CD4-positive, alpha-beta T cell treated with Interleukin-4 for 4 hours (primary cell): Measurements from ENCODE around the gene TEX48.

ENCODE experiments used
- DNase-seq: peaks from one replicate; pipeline ENCODE4 v3.0.0-alpha.2; 2020

The TEX48 gene, protein sequence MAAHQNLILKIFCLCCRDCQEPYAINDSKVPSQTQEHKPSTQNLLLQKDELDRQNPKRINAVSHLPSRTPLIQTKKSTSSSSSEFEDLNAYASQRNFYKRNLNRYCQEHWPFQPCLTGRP

DNA sequence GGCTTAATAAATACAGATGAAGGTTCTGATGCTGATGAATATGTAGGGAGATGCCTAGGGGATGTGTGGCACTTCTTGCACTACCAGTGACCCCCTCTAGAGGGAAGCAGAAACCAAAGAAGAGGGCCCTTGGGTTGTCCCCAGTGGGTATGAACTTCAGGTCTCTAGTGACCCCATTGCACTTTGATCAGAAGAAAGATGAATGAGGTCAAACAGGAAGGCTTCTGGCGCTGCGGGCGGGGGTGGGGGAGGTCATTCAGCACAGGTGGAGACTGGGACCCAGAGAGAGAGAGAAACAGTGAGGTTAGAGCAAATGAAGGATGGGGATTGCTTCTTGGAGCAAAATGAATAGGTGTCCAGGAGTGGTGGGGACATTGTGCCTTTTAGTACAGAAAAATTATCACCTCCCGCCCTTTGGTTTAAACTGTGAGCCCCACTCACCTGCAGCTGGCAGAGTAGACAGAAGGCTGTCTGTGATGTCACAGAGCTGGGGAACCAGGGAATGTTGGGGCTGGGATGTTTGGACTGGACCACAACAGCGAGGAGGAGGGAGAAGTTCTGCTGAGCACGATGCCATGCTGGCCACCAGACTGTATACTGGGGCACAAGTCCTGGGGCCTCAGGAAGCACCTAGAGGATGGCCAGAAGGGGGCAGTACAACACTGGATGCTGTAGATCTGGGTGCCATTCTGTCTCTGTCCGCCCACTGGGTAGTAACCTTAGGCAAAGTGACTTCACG lies at the start of gene TEX48:
TSS of gene TEX48 (minus strand) at position 599 of the 739 bp plus-strand sequence. CDS start 10,469 bp downstream, outside the sequence.
- DNase-seq: peak; percentile 84

DNA sequence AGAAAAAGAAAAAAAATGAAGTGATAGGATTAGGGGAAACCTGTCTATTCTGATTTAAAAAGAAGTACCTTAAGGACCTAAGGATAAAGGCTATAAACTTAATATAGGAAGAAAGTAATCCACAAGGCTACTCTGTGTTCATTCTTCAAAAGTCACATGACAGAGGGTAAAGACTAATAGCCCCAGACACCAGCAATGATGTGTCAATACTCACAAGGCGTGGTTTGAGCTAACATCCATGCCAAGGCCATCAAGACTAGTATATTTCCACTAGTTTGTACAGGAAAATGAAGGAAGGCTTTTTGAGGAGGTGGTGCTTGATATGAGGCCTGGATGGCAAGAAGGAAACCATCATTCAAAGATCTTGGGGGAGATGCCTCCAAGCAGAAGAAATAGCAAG lies 49.7 kb upstream of the TEX48 start:
- DNase-seq: no peak

DNA sequence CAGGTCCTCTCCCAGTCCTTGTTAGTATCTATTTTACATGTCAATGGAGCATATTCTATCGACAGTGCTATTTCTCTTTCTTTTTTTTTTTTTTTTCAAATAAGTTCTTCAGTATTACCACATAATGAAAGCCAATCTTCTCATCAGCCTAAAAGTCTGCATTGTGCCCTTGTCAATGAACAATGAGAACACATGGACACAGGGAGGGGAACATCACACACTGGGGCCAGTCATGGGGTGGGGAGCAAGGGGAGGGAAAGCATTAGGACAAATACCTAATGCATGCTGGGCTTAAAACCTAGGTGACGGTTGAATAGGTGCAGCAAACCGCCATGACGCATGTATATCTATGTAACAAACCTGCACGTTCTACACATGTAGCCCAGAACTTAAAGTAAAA lies 47.7 kb upstream of the TEX48 start:
- DNase-seq: no peak

DNA sequence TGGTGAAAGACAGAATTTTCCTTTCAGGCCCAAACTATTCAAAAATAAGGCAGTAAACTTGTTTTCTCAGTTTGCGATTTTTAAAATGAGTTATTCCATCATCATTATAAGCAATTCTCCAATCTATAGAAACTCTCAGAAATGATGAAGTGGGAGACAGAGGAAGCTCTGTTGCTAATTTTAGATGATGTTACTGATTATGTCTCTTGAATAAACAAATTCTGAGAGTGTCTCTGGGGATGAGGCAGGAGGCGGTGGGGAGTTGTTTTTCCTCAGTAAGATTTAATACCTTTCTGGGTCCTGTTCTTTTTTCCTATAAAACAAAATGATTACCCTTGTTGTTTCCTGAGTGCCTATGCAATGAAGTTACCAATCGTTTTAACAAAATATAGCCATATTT lies 43.9 kb upstream of the TEX48 start:
- DNase-seq: no peak

DNA sequence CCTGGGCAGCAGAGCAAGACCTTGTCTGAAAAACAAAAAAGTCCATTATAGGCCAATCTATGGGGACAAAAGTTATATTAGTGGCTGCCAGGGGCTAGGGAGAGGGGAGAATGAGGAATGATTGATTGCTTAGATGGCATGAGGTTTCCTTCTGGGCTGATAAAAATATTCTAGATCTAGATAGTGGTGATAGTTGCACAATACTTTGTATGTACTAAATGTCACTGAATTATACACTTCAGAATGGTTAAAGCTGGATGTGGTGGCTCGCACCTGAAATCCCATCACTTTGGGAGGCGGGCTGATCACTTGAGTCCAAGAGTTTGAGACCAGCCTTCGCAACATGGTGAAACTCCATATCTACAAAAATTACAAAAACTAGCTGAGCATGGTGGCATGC lies 42.8 kb upstream of the TEX48 start:
- no peak for DNase-seq

- no peak for DNase-seq
Measured at GRCh38 chr9:114723931-114724330, 41.9 kb upstream of the TEX48 start.

- no peak for DNase-seq
Measured at GRCh38 chr9:114722937-114723620, 41.1 kb upstream of the TEX48 start.

- no peak for DNase-seq
Measured at GRCh38 chr9:114722081-114722621, 40.2 kb upstream of the TEX48 start.

DNA sequence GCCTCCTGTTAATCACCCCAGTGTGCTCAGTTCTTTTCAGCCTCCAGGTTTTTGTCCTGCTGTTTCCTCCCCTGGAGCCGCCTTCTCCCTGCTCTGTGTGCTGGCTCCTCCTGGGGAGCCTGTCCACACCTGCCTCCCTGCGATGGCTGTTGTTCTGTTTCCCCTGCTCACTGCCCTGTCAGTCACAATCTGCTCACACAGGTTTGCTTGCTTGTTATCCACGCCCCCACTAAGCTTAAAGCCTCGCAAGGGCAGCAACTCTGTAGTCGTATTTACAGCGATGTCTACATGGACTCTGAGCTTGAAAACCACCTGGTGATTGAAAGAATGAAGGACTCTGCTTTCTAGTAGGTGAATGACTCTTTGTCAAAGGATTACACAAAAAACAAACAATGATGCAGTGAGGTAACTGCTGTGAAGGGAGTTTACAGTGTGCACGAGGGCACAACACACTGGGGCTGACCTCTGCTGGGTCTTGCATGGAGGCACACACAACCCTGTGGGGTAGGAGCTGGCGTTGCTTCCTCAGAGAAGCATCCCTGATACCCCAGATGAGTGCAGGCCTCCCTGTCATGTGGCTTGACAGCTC lies 39.6 kb upstream of the TEX48 start:
- no peak for DNase-seq

DNA sequence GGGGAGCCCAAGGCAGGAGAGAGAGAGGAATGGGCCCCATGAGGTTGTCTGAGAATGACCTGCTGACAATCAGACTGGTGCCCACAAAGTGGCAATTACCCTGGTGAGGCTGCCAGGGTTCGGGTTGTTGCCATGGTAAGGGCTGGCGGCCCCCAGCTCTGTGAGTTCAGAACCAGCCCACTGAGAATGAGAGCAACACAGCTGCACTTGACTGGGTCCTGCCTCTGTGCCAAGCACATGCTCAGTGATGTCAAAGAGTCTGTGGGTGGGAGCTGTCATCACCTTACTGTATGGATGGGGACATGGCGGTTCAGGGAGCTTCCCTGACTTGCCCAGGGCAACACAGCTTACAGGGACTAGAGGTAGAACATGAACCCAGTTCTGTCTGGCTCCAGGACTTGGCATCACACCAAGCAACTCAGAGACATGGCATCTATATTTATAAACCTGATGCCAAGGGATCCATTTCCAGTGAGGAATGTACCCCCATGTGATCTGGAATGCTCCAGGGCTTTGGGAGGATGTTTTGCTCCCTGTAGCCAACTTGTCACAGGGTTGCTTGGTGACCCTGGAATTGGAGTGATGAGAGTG lies 38.2 kb upstream of the TEX48 start:
- DNase-seq: no peak

DNA sequence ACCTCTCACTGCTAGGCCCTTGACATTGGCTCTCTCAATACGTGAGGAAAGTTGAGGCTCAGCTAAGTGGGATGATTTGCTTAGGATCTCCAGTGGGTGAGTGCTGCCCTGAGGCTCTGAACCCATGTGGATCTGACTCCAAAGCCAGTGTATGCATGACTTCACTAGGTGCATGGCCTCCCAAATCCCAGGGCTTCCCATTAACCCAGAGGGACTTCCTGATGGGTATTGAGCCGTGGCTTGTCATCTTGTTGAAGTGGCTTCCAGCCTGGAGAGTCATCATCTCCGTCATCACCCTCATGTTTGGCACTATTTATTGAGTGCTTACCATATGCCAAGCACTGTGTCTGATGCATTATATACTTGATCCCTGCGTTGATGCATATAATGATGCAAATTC lies 37.3 kb upstream of the TEX48 start:
- no peak for DNase-seq

DNA sequence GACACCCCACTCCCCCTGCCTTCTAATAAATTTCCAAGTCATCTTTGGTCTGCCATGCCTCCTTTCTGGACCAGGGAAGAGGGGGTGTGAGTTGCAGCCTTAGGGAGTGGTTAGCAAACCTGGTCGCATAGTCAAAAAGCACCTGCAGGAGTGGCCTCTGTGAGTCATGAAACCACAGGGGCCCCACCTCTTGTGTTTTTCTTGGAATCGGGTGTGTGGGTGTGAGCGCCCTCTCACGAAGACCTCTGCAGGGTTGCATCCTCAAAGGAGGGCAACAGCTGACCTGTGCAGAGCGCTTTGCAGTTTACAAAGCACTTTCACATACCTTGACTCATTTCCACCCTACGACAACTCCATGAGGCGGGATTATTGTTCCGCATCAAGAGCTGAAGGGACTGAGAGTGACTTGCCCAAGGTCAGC lies 36.8 kb upstream of the TEX48 start:
- DNase-seq: peak; percentile 96

GRCh38 chr9:114717908-114718486 lies 36.0 kb upstream of the TEX48 start:
- DNase-seq: no peak

GRCh38 chr9:114709636-114710035 lies 27.6 kb upstream of the TEX48 start:
- DNase-seq: peak; percentile 17

DNA sequence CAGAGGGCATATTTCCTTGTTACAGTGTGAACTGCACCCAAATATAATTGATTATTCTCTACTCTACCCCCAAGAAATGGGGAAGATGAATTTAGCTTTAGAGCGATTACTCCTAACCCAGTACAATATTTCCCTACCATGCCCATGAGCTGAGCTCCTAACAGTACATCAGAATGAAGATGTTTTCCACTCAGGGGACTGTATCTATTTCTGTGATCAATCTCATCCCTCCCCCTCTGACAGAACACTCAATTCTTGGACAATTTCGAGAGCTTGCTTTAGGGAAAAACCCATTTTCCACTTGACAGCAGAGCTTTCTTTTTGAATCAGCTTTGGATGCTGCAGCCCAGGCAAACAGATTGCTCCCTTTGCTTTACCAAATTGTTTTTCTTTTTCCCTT lies 24.7 kb upstream of the TEX48 start:
- DNase-seq: no peak

GRCh38 chr9:114701988-114702387 lies 20.0 kb upstream of the TEX48 start:
- no peak for DNase-seq

GRCh38 chr9:114697951-114698351 lies 16.0 kb upstream of the TEX48 start:
- DNase-seq: no peak

DNA sequence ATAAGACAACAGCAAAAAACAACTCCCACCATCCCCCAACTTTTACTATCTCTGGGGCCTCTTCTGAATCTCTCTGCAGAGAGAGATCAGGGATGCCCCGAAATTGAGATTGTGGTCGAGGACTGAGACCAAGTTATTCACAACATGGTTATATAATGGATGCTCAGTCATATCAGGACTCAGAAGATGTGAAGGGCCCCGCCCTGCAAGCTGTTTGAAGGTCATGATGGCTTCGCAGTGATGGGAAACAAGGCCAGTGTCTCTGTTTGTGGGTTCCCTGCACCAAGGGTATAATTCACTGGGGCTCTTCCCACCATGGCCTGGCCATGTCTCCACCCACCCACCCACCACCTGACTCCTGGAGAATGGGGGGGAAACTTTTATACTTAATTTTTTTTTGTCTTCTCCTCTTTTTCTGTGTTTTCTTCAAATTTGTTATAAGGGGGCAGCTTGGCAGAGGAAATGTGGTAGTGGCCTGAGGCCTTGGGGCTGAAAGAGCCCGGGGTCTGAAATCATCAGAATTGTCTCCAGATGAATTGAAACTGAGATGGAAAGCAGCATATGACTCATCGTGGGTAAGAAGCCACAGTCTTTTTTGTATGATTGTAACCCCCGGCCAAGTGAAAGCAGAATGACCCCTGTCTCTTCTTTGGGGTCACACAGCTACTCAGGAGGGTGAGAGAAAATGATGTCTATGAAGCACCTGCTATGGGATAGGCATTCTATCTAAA lies 15.0 kb upstream of the TEX48 start:
- peak; percentile 60 for DNase-seq

DNA sequence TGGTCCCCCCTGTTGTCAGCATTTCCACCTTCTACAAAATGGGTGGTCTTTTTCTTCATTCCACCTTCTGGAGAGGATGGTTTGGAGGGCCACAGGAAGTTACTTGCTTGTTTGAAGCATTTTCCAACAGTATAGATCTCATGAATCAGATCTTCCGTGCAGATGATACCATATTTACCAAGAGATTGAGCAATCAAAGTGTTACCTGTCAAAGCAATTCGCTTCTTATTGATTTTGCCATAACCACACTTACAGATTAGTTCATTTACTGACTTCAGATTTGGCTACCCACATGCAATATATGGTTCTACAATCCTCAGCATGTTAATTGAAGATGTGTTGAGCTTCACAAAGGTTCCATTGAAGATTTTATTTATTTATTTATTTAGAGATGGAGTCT lies 14.0 kb upstream of the TEX48 start:
- DNase-seq: no peak

DNA sequence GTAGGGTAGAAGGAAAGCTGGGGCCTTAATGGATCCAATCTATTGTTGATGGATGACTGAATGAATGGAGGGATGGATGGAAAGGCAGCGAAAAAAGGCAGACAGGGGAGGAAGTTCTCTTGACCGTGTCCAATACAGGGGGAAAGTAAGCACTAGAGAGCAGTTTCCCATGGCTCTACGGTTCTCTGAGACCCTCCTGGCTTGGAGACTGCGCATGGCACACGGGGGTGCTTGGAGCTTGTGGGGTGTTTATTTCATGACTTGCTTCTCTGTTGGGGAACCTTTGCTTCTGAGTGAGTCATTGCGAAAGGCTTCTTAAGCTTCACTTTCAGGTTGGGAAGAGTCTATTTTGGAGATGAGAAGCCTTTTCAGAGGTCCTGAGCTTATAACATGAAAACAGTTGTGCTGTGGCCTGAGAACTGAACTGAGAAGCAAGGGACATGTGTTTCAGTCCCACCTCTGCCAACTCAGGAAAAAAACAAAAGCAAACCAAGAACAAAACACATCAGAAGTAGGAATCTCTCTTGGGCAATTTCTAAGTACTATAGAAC lies 12.8 kb upstream of the TEX48 start:
- DNase-seq: no peak

GRCh38 chr9:114694146-114694545 lies 12.2 kb upstream of the TEX48 start:
- no peak for DNase-seq
